GM04504 (cell line): ENCODE results near the gene PTPRN2.
"Not testable (repeated sequence)": the region's sequence is repeated elsewhere in the genome, so short reads cannot be mapped to it uniquely, and the experiment has no call there.

Source experiments
- DNase-seq: peaks from one replicate; pipeline ENCODE4 v3.0.0-alpha.2; 2012; ENCODE audit warnings: low read depth

The PTPRN2 gene

GRCh38 chr7:158366346-158366745, 221.3 kb downstream of the PTPRN2 start:
- no peak for DNase-seq

- DNase-seq, result no peak
These were observed 222.4 kb downstream of the PTPRN2 start for GRCh38 chr7:158365267-158365666.

GRCh38 chr7:158364451-158364850, 223.2 kb downstream of the PTPRN2 start:
- no peak for DNase-seq

GRCh38 chr7:158362912-158363905, 224.4 kb downstream of the PTPRN2 start:
- DNase-seq, result no peak

GRCh38 chr7:158362001-158362400, 225.6 kb downstream of the PTPRN2 start:
- no peak for DNase-seq

- DNase-seq, result no peak
These were observed 226.2 kb downstream of the PTPRN2 start for GRCh38 chr7:158361326-158361946.

- DNase-seq, result no peak
These were observed 228.5 kb downstream of the PTPRN2 start for GRCh38 chr7:158358926-158359645.

GRCh38 chr7:158357898-158358821, 229.5 kb downstream of the PTPRN2 start:
- no peak for DNase-seq

GRCh38 chr7:158357106-158357897, 230.3 kb downstream of the PTPRN2 start:
- DNase-seq, result no peak

GRCh38 chr7:158356454-158356853, 231.2 kb downstream of the PTPRN2 start:
- DNase-seq, result no peak

- no peak for DNase-seq
These were observed 232.1 kb downstream of the PTPRN2 start for GRCh38 chr7:158355456-158356065.

- DNase-seq, result no peak
These were observed 232.8 kb downstream of the PTPRN2 start for GRCh38 chr7:158354861-158355260.

- no peak for DNase-seq
These were observed 233.7 kb downstream of the PTPRN2 start for GRCh38 chr7:158353606-158354570.

- DNase-seq, result not testable (repeated sequence)
These were observed 235.5 kb downstream of the PTPRN2 start for GRCh38 chr7:158351899-158352729.

- no peak for DNase-seq
These were observed 236.1 kb downstream of the PTPRN2 start for GRCh38 chr7:158351481-158351880.

GRCh38 chr7:158351051-158351450, 236.6 kb downstream of the PTPRN2 start:
- no peak for DNase-seq

GRCh38 chr7:158350166-158350900, 237.3 kb downstream of the PTPRN2 start:
- DNase-seq, result no peak
